ENCODE data around the gene HELZ2. TPM values are rescaled to one million over a fixed set of nuclear protein-coding genes. Genes with fewer than 3 reads are reported as not detected.
A peak's percentile ranks its signal among the peaks of the same experiment; 100 is the strongest.

The HELZ2 gene
- total RNA-seq, 1 experiment from 2014 or later, result 205 TPM

DNA sequence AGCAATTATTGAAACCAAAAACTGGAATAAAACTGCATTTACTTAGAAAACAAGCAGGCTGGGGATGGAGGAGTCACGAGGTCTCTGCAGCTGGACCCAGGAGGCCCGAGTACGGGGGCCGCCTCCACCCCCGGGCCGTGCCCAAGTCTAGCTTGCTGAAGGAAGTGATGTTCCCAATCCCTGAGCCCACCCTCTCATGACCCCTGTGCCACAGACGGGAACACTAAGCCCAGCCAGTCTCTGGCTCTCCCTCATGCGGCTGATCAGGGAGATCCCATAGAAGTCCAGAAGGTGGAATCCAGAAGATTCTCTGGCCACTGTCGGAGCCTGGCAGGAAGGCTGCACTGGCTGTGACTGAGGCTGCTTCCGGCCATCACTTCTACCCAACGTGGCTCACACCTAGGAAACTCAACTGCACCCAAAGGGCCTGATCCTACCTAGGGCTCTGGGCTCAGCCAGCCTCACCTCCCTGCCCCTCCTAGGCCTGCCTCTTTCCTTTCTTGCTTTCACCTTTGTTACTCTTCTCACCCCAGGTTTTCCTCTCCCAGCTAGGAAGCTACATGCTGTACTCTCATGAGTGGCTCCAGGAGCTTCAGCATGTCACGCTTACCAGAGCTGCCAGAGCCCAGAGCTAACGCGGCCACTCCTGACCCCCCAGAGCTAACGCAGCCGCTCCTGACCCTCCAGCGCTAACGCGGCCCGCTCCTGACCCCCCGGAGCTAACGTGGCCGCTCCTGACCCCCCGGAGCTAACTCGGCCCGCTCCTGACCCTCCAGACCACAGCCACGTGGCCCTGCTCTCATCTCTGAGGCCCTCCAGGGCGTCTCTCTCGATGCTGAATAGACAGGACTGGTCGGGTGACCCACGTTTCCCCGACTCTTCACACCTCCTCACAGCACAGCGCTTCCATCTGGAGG, 24.7 kb upstream of the HELZ2 start:
- DNase-seq (ENCODE audit: low read depth), result no peak

DNA sequence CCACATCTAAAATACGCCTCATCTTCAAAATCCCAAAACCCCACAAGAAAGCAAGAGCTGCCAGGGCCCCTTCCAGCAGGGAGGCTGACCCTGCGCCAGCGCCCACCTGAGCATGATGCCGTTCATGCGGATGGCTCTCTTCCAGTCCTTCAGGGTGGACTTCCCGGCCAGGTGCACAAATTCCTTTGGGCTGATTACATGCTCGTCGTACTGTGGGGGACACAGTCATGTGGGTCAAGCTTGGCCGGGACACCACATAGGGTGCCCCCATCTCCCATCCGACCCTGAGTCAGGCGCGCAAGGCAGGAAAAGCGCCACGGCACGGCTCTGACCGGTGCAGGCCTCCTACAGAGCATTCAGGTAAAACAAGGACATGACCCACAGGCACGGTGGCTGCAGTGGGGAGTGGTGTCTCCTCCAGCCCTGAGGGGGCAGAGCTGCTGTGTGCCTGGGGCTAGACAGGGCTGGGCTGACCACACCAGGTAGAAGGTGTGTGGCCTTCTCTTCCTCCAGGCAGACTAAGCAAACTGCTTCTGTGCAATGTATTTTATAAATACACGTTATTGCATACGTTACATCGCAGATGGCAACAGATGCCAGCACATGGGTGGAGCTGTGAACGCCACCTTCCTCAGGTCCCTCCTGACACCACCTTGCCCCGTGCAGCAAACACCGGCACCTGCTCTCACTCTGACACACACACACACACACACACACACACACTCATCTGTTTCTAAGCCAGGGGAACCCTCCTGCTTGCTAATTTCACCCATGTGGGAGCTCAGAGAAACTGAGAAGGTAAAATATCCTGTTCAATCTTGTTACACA, 23.8 kb upstream of the HELZ2 start:
- DNase-seq (ENCODE audit: low read depth), result no peak

DNA sequence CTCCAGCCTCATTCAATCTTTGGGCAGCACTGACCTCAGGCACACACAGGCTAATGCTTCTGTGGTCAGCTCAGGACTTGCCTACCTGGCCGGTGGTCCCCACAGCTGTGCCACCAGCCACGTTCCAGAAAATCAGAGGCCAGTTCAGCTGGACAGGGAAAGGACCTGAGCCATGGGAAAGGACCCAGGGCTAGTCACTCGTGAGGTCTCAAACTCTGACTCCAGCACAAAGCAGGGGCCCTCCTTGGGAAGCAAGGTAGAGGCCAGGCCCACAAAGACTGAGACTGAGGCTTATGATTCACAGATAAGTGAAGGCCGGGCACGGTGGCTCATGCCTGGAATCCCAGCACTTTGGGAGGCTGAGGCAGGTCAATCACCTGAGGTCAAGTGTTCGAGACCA, 22.4 kb upstream of the HELZ2 start:
- DNase-seq (ENCODE audit: low read depth), result no peak

DNA sequence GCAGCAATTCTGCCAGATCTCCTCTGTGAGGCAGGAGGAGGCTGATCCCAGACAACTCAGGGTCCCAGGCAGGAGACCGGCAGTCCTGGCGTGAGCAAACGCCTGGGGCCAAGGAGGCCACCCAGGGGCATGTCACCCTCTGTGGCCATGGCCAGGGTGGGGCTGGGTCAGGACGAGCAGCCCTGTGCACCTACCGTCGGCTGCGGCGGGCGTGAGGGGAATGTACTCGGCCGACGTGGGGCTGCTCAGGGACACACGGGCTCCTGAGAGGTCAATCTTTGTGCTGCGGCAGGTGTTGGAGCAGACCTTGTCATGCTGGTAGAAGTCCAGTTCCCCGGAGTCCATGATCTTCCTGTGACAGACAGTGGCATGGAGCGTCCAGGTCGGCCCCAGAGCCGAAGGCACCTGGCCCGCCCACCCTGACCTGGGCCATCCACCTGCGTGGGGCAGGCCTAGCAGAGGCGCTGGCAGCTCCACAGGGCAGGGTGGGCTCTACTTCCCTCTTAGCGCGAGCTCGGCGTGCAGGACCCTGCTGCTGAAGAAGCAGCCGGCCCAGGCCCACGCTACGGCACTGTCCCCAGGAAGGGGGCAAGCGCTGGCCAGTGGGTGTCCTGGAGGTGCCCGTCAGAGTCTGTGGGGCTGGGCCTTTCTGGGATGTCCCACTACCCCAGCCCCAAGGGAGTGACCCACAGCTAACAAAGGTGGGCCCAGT, 21.5 kb upstream of the HELZ2 start:
- no peak for DNase-seq (ENCODE audit: low read depth)

DNA sequence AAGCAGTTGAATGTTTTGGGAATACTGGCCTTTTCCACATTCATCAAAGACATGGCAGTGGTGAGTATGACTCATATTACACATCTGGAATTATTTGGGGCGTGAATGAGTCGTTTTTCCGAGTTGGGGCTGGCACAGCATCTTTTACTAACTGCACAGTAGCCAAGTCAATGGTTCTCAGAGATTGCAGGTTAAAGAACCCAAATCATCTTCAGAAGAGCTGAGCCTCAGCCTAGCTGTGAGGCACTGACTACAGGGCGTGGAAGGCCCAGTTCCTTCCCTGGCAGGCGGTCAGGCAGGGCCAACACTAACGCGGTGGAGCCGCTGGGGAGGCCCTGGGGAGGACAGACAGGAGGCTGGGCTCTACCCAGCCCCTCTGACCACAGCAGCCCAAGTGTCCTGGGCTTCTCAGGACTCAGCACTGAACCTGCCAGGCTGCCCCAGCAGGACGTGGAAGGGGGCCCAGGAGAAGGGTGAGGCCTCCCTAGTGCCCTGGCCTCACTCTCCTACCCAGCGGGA, 20.1 kb upstream of the HELZ2 start:
- peak; percentile 81 for DNase-seq (ENCODE audit: low read depth)

DNA sequence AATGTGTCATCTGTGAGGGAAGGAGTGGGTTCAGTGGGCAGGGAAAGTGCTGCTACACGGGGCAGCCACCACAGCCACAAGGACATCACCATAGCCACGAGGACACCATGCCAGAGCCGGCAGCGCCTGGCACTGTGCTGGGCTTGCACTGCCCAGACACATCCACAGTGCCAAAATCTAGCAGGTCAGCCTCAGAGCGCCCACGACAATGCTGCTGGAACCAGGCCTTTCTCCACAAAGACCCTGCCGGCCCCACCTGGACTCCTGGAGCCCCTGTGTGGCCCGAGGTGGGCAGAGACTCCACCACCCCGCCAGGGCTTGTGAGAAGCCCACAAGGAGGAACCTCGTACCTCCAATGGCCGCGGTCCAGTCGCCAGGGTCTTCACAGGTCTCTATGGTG, 18.6 kb upstream of the HELZ2 start:
- DNase-seq (ENCODE audit: low read depth), result no peak

DNA sequence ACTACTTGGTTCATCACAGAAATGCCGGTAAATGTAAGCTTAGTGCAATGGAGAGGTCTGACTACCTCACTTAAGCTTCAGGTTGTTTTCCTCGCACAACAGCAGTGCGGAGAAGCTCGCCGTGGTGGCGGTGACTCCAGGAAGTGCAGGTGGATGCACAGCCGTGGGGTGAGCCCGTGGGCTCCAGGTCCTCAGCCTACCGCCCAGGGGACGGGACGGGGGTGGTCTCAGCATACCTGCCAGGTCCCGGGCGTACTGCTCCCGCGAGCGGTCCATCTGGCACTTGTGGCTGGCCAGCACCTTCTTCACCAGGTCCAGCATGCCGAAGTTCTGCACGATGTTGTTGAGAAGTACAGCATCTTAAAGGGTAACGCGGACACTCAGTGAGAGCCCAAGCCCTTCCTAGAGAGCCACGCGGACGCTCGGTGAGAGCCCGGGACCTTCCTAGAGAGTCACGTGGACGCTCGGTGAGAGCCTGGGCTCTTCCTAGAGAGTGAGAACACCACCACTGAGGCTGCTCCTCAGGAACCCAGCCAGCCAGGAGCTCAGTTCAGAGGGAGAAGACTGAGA, 17.8 kb upstream of the HELZ2 start:
- DNase-seq (ENCODE audit: low read depth), result no peak

DNA sequence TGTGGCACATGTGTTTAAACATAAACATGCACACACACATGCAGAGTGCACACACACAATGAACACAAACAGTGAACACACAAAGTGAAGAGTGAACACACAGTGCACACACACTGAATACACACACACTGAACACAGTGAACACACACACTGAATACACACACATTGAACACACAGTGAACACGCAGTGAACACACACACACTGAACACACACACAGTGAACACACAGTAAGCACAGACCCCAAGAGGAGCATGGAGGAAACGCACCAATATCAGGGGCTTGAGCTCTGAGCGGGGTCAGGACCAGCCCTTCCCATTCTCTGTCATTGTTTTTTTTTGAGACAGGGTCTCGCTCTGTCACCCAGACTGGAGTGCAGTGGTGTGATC, 17.1 kb upstream of the HELZ2 start:
- no peak for DNase-seq (ENCODE audit: low read depth)

DNA sequence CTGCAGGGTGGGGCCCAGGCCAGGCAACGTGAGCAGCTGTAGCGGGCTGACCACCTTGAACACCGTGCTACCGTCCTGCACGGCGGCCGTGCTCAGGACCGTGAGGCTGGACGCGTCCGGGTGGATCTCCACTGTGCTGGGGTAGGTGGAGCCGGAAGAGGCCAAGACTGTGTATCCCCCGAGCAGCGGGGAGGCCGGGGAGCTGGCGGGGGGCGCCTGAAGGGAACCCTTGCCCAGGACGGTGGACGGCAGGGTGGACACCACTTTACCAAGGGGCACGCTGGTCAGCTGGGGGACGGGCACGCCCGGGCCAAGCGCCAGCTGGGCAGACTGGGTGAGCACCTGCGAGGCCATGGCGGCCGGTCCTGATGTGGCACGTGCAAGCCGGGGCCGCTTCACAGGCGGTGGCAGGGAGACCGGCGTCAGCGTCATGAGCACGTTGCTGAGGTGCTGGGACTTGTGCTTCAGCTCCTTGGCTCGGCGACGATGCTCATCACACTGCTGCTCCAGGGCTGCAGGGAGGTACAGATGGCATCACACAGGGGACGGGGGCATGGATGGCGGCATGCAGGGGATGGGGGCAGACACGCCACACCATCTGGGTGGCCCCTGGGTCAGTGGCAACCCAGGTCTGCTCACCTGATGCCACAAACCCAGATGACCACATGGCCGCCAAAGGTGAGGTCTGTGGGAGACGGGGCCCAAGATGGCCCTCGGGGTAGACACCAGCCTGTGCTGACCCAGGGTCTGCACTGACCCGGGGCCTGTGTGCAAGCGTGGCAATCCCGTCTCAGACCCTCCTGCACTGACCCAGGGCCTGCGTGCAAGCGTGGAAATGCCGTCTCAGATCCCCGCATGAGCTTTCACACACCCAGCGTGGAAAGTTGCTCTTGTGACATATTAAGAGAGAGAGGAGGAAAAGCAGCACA, 16.4 kb upstream of the HELZ2 start:
- DNase-seq (ENCODE audit: low read depth), result no peak

DNA sequence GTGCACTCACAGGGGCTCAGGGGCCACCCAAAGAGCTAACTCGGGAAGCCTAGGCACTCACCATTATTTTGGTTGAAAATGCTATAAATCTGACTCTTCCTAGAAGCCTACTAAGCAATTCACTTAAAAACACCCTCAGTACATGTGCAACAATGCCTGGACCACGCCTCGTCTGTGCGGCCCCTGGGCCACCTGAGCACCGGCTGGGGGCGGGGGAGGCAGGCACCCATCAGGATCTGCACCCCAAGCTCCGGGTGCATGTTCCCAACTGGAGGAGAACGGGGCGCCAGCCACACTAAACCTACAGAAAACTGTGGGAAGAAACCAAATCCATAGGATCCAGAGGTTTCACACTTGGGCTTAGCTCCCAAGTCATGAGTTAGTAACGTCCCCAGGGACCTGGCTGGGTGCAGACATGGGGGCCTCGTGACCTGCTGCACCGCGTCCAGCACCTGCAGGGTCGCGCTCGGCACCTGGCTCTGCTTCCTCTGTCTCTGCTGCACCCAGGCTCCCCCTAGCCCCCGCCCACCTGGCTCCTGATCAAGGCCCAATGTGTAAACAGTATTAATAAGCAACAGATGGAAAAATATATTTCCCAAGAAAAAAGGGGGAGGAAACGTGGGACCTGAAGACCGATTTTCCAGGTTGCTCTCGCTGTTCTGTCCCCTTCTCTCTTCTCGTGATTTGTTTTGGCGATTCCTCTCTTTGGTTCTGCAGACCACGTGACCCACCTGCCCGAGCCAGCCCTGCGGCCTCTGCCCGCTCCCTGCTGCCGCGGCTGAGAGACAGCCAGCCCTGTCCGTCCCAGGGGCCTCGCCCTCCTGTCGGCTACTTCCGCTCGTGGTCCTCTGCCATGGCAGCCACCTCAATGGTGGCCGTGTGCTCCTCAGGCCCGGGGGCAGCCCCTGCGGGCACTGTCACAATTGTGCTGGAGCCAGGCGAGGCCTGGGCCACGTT, 15.5 kb upstream of the HELZ2 start:
- no peak for DNase-seq (ENCODE audit: low read depth)

DNA sequence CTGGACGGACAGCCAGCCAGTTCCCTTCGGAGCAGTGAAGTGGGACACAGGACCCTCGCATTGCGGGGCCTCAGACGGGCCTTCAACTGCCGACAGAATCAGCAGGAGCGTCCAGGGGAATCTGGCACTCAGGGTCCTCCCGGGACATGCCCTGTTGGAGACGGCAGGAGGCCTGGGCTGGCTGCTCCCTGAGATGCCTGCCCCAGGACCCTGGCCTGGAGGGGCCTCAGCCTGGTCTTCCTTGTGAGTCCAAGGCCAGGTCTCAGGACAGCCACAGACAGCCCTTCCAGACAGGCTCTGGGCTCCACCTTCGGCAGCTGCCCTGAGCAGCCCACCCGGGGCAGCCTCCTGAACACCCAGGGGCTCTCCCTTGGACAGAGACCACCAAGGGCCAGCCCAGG, 14.6 kb upstream of the HELZ2 start:
- no peak for DNase-seq (ENCODE audit: low read depth)

DNA sequence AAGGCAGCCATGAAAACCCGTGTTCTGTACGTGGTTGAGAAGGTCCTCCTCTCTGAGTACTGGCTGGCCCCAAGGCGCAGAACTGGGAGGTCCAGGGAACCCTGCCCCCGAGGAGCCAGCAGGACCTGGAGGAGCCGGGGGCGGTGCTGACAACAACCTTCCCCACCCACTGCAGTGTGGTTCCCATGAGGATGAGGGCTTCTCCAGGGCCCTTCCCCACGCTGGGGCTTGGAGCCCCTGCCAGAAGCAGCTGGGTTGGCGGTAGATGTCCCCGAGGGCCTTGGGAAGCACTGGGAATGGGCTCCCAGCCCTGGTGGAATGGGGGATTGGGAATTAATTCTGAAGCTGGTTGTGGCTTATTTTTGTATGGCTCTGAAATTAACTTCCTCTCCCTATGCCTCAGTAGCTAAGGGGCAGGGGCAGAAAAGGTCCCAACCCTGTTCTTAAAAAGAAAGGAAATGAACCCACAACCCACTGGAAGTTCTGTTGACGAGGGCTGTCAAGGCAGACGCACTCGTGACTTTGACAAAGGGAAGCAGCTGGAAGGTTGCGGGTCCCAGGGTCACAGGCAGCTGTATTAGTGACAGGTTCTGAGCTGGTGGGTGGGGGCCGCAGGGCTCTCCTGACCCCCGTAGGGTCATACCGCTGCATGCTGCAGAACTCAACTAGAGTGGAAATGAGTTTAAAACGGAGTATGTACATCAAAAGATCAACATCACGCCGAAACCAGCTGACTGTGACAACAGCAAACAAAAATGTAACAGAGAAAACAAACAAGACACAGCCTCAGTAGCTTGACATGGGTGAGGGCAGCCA, 13.9 kb upstream of the HELZ2 start:
- DNase-seq (ENCODE audit: low read depth), result no peak

DNA sequence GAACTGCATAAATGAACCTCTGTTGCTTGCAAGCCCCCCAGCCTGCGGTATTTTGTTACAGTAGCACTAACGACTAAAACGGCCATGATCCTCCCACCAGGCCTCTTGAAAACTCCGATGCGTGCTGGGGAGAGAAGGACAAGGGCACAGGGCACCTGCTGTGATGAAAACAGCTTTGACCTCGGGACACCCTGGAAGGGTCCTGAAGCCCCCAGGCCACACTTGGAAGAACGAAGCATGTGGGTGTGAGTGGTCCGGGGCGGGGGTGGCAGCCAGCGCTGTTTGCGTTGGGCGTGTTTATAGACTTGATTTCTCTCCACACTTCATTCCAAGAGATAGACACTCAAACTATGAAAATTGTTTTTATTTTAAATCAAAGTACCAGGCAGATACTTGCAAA, 13.2 kb upstream of the HELZ2 start:
- no peak for DNase-seq (ENCODE audit: low read depth)

DNA sequence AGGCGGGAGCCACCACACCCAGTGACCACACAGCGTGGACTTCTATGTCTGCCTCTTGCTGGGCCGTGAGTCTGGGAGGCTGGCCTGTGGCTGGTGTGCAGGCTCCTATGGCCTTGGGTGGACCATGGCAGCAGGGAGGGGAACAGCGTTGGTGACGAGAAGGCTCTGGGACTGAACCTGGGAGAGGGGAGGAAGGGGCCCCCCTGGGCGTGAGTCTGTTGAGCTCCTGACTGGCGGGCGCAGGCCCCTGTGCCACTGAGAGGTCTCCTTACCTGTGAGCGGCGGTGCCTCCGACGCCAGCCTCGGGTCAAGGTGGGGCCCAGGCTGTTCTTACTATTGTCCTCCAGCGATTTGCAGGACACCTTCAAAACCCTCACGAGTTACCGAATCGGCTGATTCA, 12.8 kb upstream of the HELZ2 start:
- no peak for DNase-seq (ENCODE audit: low read depth)

DNA sequence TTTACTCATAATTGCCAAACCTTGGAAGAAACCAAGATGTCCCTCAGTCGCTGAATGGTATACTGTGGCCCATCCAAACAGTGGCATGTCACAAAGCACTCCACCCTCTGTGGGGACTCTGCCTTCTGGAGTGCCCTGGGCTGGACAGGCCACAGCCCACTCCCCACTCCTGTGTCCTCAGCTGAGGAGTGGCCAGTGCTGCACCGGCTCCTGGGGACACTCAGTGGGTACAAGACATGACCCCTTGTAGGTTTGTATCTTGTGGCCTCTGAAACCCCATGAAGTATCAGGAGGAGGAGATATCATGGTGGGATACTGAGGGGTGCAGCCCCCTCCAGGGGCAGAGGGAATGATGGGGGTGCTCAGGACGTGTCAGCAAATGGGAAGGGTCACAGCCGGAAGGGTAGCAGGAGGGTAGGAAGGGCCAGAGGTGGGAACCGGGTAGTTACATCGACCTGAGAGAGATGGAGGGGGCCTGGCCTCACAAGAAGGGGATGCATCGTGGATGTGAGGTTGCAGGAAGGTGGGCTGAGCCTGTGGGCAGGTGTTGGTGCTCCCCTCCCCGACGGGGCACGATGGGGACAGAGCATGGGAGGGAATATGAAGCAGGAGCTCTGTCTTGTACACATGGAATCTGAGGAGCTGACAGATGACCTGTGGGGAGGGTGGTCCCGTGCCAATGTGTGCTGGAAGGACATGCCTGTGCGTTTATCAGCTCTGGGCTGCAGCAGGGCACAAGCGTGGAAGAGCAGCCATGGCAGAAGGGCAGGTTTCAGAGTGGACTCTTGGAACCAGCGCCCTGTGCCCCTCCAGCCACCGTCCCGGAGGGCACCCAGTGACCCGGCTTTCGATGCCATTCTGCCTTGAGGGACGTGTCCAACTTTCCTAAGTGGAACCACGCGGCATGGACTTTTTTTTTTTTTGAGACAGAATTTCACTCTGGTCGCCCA, 11.9 kb upstream of the HELZ2 start:
- DNase-seq (ENCODE audit: low read depth), result no peak

DNA sequence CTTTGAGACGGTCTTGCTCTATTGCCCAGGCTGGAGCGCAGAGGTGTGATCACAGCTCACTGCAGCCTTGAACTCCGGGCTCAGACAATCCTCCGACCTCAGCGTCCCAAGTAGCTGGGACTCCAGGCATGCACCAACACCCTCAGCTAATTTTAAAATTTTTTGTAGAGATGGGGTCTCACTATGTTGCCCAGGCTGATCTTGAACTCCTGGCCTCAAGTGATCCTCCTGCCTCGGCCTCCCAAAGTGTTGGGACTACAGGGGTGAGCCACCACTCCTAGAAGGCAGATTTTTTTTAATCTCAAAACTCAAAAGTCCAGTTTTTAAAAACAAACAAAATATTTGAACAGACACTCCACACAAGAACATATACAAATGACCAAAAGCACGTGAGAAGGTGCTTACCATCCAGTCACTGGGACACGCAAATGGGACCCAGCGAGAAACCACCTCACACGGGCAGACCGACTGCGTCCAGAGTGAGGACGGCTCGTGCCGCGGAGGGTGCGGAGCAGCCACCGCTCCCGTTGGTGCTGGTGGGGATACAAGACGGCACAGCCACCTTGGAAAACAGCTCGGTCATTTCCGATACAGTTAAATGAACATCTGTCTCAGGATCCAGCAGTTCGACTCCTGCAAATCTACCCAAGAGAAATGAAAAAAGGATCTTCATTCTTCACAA, 8.5 kb upstream of the HELZ2 start:
- DNase-seq (ENCODE audit: low read depth), result no peak
